Activated B cell treated with CpG ODN at 0.5 μM for 24 hours (primary cell): Measurements from ENCODE around the gene PMEPA1. TPM values are rescaled to one million over a fixed set of nuclear protein-coding genes. Genes with fewer than 3 reads are reported as not detected.

Experiments used
- ATAC-seq: fragments of 200-7000 bp; cut with Tn5 transposase; one replicate; pipeline ENCODE4 v1.10.0; 2021; ENCODE audit warnings: low read depth, mild to moderate bottlenecking, moderate library complexity
- CTCF ChIA-PET: fragments of 350-600 bp; sonication (Branson Sonifier 250); formaldehyde crosslinking; loops from one replicate; lab custom pipeline; 2021; ENCODE audit warnings: antibody characterized with exemption; lab: Charles Lee
- POLR2A ChIA-PET: fragments of 350-600 bp; sonication (Branson Sonifier 250); formaldehyde crosslinking; loops from one replicate; lab custom pipeline; 2021; ENCODE audit warnings: antibody characterized with exemption; lab: Charles Lee
- DNase-seq: peaks from one replicate; pipeline ENCODE4 v3.0.0; 2022
- H3K27ac Mint-ChIP-seq: one replicate; pipeline ENCODE4 v1.8.0; 2020; ENCODE audit warnings: mixed read lengths
- H3K27me3 Mint-ChIP-seq: one replicate; pipeline ENCODE4 v1.8.0; 2021; ENCODE audit warnings: mixed read lengths
- H3K36me3 Mint-ChIP-seq: one replicate; pipeline ENCODE4 v1.8.0; 2021; ENCODE audit warnings: low read depth, mixed read lengths
- H3K4me1 Mint-ChIP-seq: one replicate; pipeline ENCODE4 v1.8.0; 2021; ENCODE audit warnings: mixed read lengths
- H3K4me3 Mint-ChIP-seq: one replicate; pipeline ENCODE4 v1.8.0; 2020; ENCODE audit warnings: mild to moderate bottlenecking, mixed read lengths
- H3K9me3 Mint-ChIP-seq: one replicate; pipeline ENCODE4 v1.8.0; 2020; ENCODE audit warnings: mixed read lengths
- CTCF ChIP-seq: fragments of 200-600 bp; IDR thresholded peaks from one replicate; pipeline ENCODE4 v1.8.0; 2022; ENCODE audit warnings: antibody characterized with exemption, mild to moderate bottlenecking
- intact Hi-C: fragments of 100-400 bp; cut with micrococcal nuclease; formaldehyde crosslinking; loops from one replicate; pipeline ENCODE4 v1.15.1; 2024
- total RNA-seq: library from RNA; stranded (reverse); gene quantifications from 2 replicates; pipeline ENCODE4 v1.2.3, GENCODE V29; 2022

The PMEPA1 gene
- total RNA-seq, 1 donor from 2014 or later: 34.8 TPM

- ChIA-PET POLR2A (interaction anchor here (1.0 to 1.5 kb wide), 3 partner anchors 8 to 13 kb away, joined by 3 to 9 read pairs (median 4); no protein-coding TSS in a partner anchor), CTCF (interaction anchor here (1.3 to 3.4 kb wide), 2 partner anchors 15 to 24 kb away, joined by 3 to 16 read pairs; partner anchors contain the start of gene PMEPA1)
- no peak for TF ChIP-seq CTCF
- H3K4me3 Mint-ChIP-seq: no peak overlapping the region
- H3K4me1 Mint-ChIP-seq: peaks cover 92% of the 10 kb centered on the region
- no peaks in the 10 kb centered on the region for H3K9me3 Mint-ChIP-seq
- no peak for ATAC-seq
- no peak overlapping the region for H3K27ac Mint-ChIP-seq
- intact Hi-C loops: no loop called here
- H3K27me3 Mint-ChIP-seq: no peaks in the 10 kb centered on the region
- peaks cover 4% of the 10 kb centered on the region for H3K36me3 Mint-ChIP-seq
- no peak for DNase-seq
Measured at GRCh38 chr20:57694481-57694880, 15.3 kb downstream of the PMEPA1 start.

- ChIA-PET POLR2A (interaction anchor here (0.9 to 1.5 kb wide), 3 partner anchors 9 to 13 kb away, joined by 4 to 17 read pairs (median 9); no protein-coding TSS in a partner anchor), CTCF (interaction anchor here (0.7 to 3.4 kb wide), 4 partner anchors 12 to 209 kb away, joined by 3 to 16 read pairs (median 8); partner anchors contain the start of gene PMEPA1)
- intact Hi-C loops: no loop called here
- Mint-ChIP-seq H3K36me3 (peaks cover 4% of the 10 kb centered on the region), H3K27me3 (no peaks in the 10 kb centered on the region), H3K4me3 (no peak overlapping the region), H3K9me3 (no peaks in the 10 kb centered on the region), H3K4me1 (peaks cover 92% of the 10 kb centered on the region), H3K27ac (peak overlapping the region; percentile 42)
- no peak for DNase-seq
- no peak for TF ChIP-seq CTCF
- no peak for ATAC-seq
Measured at GRCh38 chr20:57693670-57694329, 16.0 kb downstream of the PMEPA1 start.

- H3K27ac Mint-ChIP-seq: no peak overlapping the region
- no peaks in the 10 kb centered on the region for H3K27me3 Mint-ChIP-seq
- H3K36me3 Mint-ChIP-seq: peaks cover 4% of the 10 kb centered on the region
- CTCF ChIA-PET: interaction anchor here (0.7 to 3.4 kb wide), 4 partner anchors 11 to 210 kb away, joined by 3 to 16 read pairs (median 8); partner anchors contain the start of gene PMEPA1
- H3K4me1 Mint-ChIP-seq: peaks cover 92% of the 10 kb centered on the region
- intact Hi-C loops: no loop called here
- no peaks in the 10 kb centered on the region for H3K9me3 Mint-ChIP-seq
- POLR2A ChIA-PET: interaction anchor here (0.9 to 1.5 kb wide), 3 partner anchors 9 to 13 kb away, joined by 4 to 17 read pairs (median 9); no protein-coding TSS in a partner anchor
- H3K4me3 Mint-ChIP-seq: no peak overlapping the region
- ATAC-seq (no peak), DNase-seq (no peak)
- TF ChIP-seq CTCF: no peak
Measured at GRCh38 chr20:57693002-57693582, 16.7 kb downstream of the PMEPA1 start.

GRCh38 chr20:57692393-57692792, 17.4 kb downstream of the PMEPA1 start:
- no peak for TF ChIP-seq CTCF
- Mint-ChIP-seq H3K4me3 (no peak overlapping the region), H3K9me3 (no peaks in the 10 kb centered on the region), H3K27ac (no peak overlapping the region), H3K4me1 (peaks cover 92% of the 10 kb centered on the region), H3K36me3 (peaks cover 5% of the 10 kb centered on the region), H3K27me3 (no peaks in the 10 kb centered on the region)
- no peak for DNase-seq
- ATAC-seq: no peak
- ChIA-PET POLR2A (no interaction called here), CTCF (interaction anchor here (0.9 to 3.4 kb wide), 2 partner anchors 10 to 17 kb away, joined by 3 to 16 read pairs; partner anchors contain the start of gene PMEPA1)
- intact Hi-C loops: no loop called here

- Mint-ChIP-seq H3K27me3 (no peaks in the 10 kb centered on the region), H3K27ac (peak overlapping the region; percentile 67), H3K4me3 (peak overlapping the region; percentile 4), H3K4me1 (peaks cover 92% of the 10 kb centered on the region), H3K36me3 (peaks cover 11% of the 10 kb centered on the region), H3K9me3 (no peaks in the 10 kb centered on the region)
- ChIA-PET CTCF (interaction anchor here (0.9 to 3.4 kb wide), 2 partner anchors 9 to 18 kb away, joined by 3 to 16 read pairs; partner anchors contain the start of gene PMEPA1), POLR2A (interaction anchor here (1.2 kb wide), 1 partner anchor 9 kb away, joined by 4 read pairs; no protein-coding TSS in a partner anchor)
- no peak for TF ChIP-seq CTCF
- no peak for DNase-seq
- ATAC-seq: no peak
- intact Hi-C loops: no loop called here
Measured at GRCh38 chr20:57691699-57692098, 18.1 kb downstream of the PMEPA1 start.
